ENCODE data around the gene HABP2.

Gene HABP2

GRCh38 chr10:113583571-113583970, 30.7 kb downstream of the HABP2 start:
- TF ChIP-seq CTCF (IDR thresholded peaks at IDR 0.05; ENCODE audit: insufficient read depth, low read length, poor library complexity, severe bottlenecking), result no peak
- Histone ChIP-seq H3K27me3 (replicated peaks; ENCODE audit: control insufficient read depth, insufficient read depth, low read length) (no peaks in the 10 kb centered on the region; the same call in 1 of the 2 replicates), H3K4me3 (replicated peaks; ENCODE audit: low read depth, low read length) (no peak overlapping the region), H3K36me3 (ENCODE audit: control insufficient read depth, insufficient read depth, low read length) (no peaks in the 10 kb centered on the region)
- DNase-seq (ENCODE audit: extremely low read depth, insufficient read length), result no peak

DNA sequence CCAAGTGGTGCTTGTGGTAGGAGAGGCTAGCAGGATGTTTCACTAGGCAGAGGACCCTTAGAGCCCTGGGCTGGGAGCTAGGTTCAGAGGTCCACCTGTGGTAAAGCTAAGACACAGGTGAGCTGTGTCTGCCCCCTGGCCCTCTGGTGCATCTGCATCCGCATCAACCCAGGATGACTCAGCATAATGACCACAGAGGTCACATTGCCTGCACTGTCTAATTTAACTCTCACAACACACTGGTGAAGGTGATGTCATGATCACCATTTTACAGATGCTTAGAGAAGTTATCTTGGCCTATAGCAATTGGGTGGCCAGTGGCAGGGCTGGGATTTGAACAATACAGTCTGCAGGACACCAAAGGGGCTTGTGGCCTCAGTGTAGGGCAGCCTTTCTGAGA, 33.1 kb downstream of the HABP2 start:
- TF ChIP-seq CTCF (IDR thresholded peaks at IDR 0.05; ENCODE audit: insufficient read depth, low read length, poor library complexity, severe bottlenecking), result no peak
- no peaks in the 10 kb centered on the region; the same call in 1 of the 2 replicates for H3K27me3 ChIP-seq (replicated peaks; ENCODE audit: control insufficient read depth, insufficient read depth, low read length)
- no peak overlapping the region for H3K4me3 ChIP-seq (replicated peaks; ENCODE audit: low read depth, low read length)
- no peaks in the 10 kb centered on the region for H3K36me3 ChIP-seq (ENCODE audit: control insufficient read depth, insufficient read depth, low read length)
- no peak for DNase-seq (ENCODE audit: extremely low read depth, insufficient read length)

GRCh38 chr10:113589201-113589770, 36.4 kb downstream of the HABP2 start:
- Histone ChIP-seq H3K27me3 (replicated peaks; ENCODE audit: control insufficient read depth, insufficient read depth, low read length) (no peaks in the 10 kb centered on the region), H3K36me3 (ENCODE audit: control insufficient read depth, insufficient read depth, low read length) (no peaks in the 10 kb centered on the region), H3K4me3 (replicated peaks; ENCODE audit: low read depth, low read length) (no peak overlapping the region)
- no peak for DNase-seq (ENCODE audit: extremely low read depth, insufficient read length)
- no peak for TF ChIP-seq CTCF (IDR thresholded peaks at IDR 0.05; ENCODE audit: insufficient read depth, low read length, poor library complexity, severe bottlenecking)

- DNase-seq (ENCODE audit: extremely low read depth, insufficient read length), result no peak
- Histone ChIP-seq H3K36me3 (ENCODE audit: control insufficient read depth, insufficient read depth, low read length) (no peaks in the 10 kb centered on the region), H3K4me3 (replicated peaks; ENCODE audit: low read depth, low read length) (no peak overlapping the region), H3K27me3 (replicated peaks; ENCODE audit: control insufficient read depth, insufficient read depth, low read length) (no peaks in the 10 kb centered on the region)
- no peak for TF ChIP-seq CTCF (IDR thresholded peaks at IDR 0.05; ENCODE audit: insufficient read depth, low read length, poor library complexity, severe bottlenecking)
These were observed 37.7 kb downstream of the HABP2 start for GRCh38 chr10:113590581-113590980.

DNA sequence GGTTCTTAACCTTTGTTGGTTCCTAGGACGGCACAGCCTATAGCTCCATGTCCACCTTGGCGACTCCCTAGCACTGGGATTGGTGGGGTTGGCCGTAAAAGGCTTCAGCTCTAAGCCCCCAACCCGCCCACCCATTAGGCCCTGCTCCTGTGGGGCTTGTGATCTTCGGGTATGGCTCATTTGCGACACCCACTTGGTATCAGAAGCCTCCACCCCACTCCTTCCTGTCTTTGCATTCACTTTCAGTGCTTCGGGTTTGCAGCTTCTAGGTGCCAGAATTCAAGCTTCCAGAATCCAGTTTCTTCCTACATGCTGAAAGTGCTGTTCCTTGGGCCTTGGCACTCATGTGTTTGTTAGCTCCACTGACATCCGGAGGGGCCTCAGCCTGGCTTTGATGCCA, 39.5 kb downstream of the HABP2 start:
- DNase-seq (ENCODE audit: extremely low read depth, insufficient read length), result no peak
- Histone ChIP-seq H3K36me3 (ENCODE audit: control insufficient read depth, insufficient read depth, low read length) (no peaks in the 10 kb centered on the region), H3K4me3 (replicated peaks; ENCODE audit: low read depth, low read length) (no peak overlapping the region), H3K27me3 (replicated peaks; ENCODE audit: control insufficient read depth, insufficient read depth, low read length) (no peaks in the 10 kb centered on the region; the same call in 1 of the 2 replicates)
- no peak for TF ChIP-seq CTCF (IDR thresholded peaks at IDR 0.05; ENCODE audit: insufficient read depth, low read length, poor library complexity, severe bottlenecking)

DNA sequence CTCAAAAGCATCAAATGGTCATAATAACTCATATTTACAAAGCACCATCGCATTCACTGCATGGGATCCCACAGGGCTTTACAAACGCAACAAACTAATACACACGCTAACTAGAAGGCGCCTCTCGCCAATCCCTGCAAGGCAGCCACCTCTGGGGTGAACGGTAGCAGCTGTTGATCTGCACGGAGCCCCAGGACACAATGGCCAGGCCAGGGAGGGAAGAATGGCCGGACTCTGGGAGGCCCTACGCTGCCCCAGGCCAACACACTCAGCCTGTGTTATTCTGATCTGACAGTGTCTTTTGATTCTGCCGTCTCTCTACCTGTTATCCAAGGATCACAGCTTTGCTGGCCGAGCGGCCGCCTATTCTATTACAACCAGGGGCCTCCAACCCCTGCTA, 41.8 kb downstream of the HABP2 start:
- H3K36me3 ChIP-seq (ENCODE audit: control insufficient read depth, insufficient read depth, low read length), result no peaks in the 10 kb centered on the region
- no peak for DNase-seq (ENCODE audit: extremely low read depth, insufficient read length)
- H3K27me3 ChIP-seq (replicated peaks; ENCODE audit: control insufficient read depth, insufficient read depth, low read length), result peaks cover 1% of the 10 kb centered on the region; the same call in 1 of the 2 replicates
- no peak overlapping the region for H3K4me3 ChIP-seq (replicated peaks; ENCODE audit: low read depth, low read length)
- TF ChIP-seq CTCF (IDR thresholded peaks at IDR 0.05; ENCODE audit: insufficient read depth, low read length, poor library complexity, severe bottlenecking), result no peak

Data from GM06990 (cell line).